Cardiac muscle cell (in vitro differentiated cells and primary cell): ENCODE results near the gene UBE2D2. TPM values are rescaled to one million over a fixed set of nuclear protein-coding genes. Genes with fewer than 3 reads are reported as not detected.
"Not testable (repeated sequence)": the region's sequence is repeated elsewhere in the genome, so short reads cannot be mapped to it uniquely, and the experiment has no call there.

ENCODE experiments used
- DNase-seq, 2 donors: peaks; one replicate each; pipeline versions ENCODE4 v3.0.0 to v3.0.0-alpha.2; 2010 to 2017; ENCODE audit warnings: low read depth in 1 of 2, low spot score in 1 of 2
- H3K27ac ChIP-seq: fragments of 200-600 bp; sonication (generic); 2 replicates; pipeline ENCODE4 v1.5.1; 2016
- H3K27me3 ChIP-seq: fragments of 200-600 bp; sonication (generic); 2 replicates; pipeline ENCODE4 v1.6.0; 2016; ENCODE audit warnings: control low read depth
- H3K36me3 ChIP-seq: fragments of 200-600 bp; sonication (generic); 2 replicates; pipeline ENCODE4 v1.5.1; 2016; ENCODE audit warnings: control low read depth
- H3K4me1 ChIP-seq: fragments of 200-600 bp; sonication (generic); 2 replicates; pipeline ENCODE4 v1.8.1; 2017; ENCODE audit warnings: low read depth, mild to moderate bottlenecking, mixed run types
- H3K4me3 ChIP-seq: fragments of 200-600 bp; sonication (generic); 2 replicates; pipeline ENCODE4 v1.5.1; 2016; ENCODE audit warnings: mild to moderate bottlenecking
- H3K9me3 ChIP-seq: fragments of 200-600 bp; sonication (generic); 2 replicates; pipeline ENCODE4 v1.5.1; 2017; ENCODE audit warnings: low read depth, mild to moderate bottlenecking, control low read depth
- polyA plus RNA-seq: library from polyadenylated mRNA; unstranded; fragments of >200 nt; fragmentation: Nextera tagmentation; extraction: Ambion mirVana; gene quantifications from 2 replicates; pipeline ENCODE4 v1.2.1, GENCODE V29; 2016
- total RNA-seq: library from RNA; depleted of rRNA; stranded (reverse); fragments of >200 nt; gene quantifications from 2 replicates; pipeline ENCODE4 v1.2.3, GENCODE V29; 2016
- TF ChIP-seq, protein P1 (sequence below): IDR thresholded peaks from 2 replicates; pipeline ENCODE4 v1.5.1; 2012; ENCODE audit warnings: low read depth, mild to moderate bottlenecking, low read length

The UBE2D2 gene
- total and polyA plus RNA-seq, 2 experiments from 2014 or later: 236 to 338 TPM

GRCh38 chr5:139593716-139594319 is 32.7 kb downstream of the UBE2D2 start:
- Histone ChIP-seq H3K36me3 (no peaks in the 10 kb centered on the region), H3K27ac (no peak overlapping the region), H3K9me3 (no peaks in the 10 kb centered on the region), H3K4me1 (no peaks in the 10 kb centered on the region), H3K4me3 (no peak overlapping the region), H3K27me3 (no peaks in the 10 kb centered on the region)
- TF ChIP-seq, protein P1, sequence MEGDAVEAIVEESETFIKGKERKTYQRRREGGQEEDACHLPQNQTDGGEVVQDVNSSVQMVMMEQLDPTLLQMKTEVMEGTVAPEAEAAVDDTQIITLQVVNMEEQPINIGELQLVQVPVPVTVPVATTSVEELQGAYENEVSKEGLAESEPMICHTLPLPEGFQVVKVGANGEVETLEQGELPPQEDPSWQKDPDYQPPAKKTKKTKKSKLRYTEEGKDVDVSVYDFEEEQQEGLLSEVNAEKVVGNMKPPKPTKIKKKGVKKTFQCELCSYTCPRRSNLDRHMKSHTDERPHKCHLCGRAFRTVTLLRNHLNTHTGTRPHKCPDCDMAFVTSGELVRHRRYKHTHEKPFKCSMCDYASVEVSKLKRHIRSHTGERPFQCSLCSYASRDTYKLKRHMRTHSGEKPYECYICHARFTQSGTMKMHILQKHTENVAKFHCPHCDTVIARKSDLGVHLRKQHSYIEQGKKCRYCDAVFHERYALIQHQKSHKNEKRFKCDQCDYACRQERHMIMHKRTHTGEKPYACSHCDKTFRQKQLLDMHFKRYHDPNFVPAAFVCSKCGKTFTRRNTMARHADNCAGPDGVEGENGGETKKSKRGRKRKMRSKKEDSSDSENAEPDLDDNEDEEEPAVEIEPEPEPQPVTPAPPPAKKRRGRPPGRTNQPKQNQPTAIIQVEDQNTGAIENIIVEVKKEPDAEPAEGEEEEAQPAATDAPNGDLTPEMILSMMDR: no peak
- peak in 1 of 2 donors; percentile 60 for DNase-seq

DNA sequence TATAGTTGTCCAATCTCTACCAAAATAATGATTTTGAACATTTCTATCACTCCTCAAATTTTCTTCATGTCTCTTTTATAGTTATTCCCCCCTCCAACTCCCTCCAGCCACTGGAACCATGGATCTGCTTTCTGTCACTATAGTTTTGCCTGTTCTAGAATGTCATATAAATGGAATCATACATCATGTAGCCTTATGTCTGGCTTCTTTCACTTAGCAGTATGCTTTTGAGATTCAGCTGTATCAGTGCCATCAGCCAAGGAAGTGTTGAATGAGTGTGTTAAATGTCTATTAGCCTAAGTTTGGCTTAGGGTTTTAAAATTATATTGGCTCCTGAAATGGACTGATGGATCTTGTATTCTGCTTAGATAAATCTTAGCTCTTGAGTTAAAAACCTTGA is 36.0 kb downstream of the UBE2D2 start:
- TF ChIP-seq, protein P1: no peak
- peak overlapping the region; percentile 53 for H3K27ac ChIP-seq
- no peaks in the 10 kb centered on the region for H3K9me3 ChIP-seq
- peak in 1 of 2 donors; percentile 6 for DNase-seq
- H3K27me3 ChIP-seq: no peaks in the 10 kb centered on the region
- H3K4me1 ChIP-seq: no peaks in the 10 kb centered on the region
- peaks cover 16% of the 10 kb centered on the region for H3K36me3 ChIP-seq
- no peak overlapping the region for H3K4me3 ChIP-seq

DNA sequence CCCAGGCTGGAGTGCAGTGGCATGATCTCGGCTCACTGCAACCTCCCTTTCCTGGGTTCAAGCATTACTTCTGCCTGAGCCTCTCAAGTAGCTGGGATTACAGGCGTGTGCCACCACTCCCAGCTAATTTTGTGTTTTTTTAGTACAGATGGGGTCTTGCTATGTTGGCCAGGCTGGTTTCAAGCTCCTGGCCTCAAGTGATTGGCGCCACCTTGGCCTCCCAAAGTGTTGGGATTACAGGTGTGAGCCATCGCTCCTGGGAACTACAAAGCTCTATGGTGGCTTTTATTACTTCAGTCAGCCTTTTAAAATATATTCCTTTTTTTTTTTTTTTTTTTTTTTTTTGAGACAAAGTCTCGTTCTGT is 37.4 kb downstream of the UBE2D2 start:
- not testable (repeated sequence) for H3K4me3 ChIP-seq, DNase-seq, H3K9me3 ChIP-seq, H3K27me3 ChIP-seq, H3K27ac ChIP-seq, H3K4me1 ChIP-seq
- peaks cover 28% of the 10 kb centered on the region for H3K36me3 ChIP-seq

GRCh38 chr5:139600336-139600949 is 39.3 kb downstream of the UBE2D2 start:
- Histone ChIP-seq H3K4me3 (no peak overlapping the region), H3K9me3 (no peaks in the 10 kb centered on the region), H3K27me3 (no peaks in the 10 kb centered on the region), H3K4me1 (no peaks in the 10 kb centered on the region), H3K36me3 (peaks cover 31% of the 10 kb centered on the region), H3K27ac (no peak overlapping the region)
- DNase-seq: peak in 1 of 2 donors; percentile 60
- TF ChIP-seq, protein P1: no peak

DNA sequence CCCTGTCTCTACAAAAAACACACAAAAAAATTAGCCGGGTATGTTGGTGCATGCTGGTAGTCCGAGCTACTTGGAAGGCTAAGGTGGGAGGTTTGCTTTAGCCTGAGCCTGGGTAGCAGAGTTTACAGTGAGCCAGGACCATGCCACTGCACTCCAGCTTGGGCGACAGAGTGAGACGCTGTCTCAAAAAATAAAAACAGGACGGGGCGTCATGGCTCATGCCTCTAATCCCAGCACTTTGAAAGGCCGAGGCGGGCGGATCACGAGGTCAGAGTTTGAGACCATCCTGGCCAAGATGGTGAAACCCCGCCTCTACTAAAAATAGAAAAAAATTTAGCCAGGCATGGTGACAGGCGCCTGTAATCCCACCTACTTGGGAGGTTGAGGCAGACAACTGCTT is 40.3 kb downstream of the UBE2D2 start:
- Histone ChIP-seq H3K9me3 (no peaks in the 10 kb centered on the region), H3K4me3 (no peak overlapping the region), H3K27ac (no peak overlapping the region), H3K27me3 (no peaks in the 10 kb centered on the region), H3K36me3 (peaks cover 36% of the 10 kb centered on the region), H3K4me1 (no peaks in the 10 kb centered on the region)
- TF ChIP-seq, protein P1: no peak
- no peak for DNase-seq

GRCh38 chr5:139601948-139602347 is 40.8 kb downstream of the UBE2D2 start:
- not testable (repeated sequence) for H3K27ac ChIP-seq, H3K9me3 ChIP-seq, DNase-seq, H3K4me3 ChIP-seq, H3K4me1 ChIP-seq, H3K27me3 ChIP-seq
- H3K36me3 ChIP-seq: peaks cover 38% of the 10 kb centered on the region
